HG02588 (cell line): ENCODE measurements around the gene KLRG1.

ENCODE experiments used
- ATAC-seq: cut with Tn5 transposase; IDR thresholded peaks from one replicate; pipeline ENCODE4 v1.9.1; 2021; ENCODE audit warnings: mild to moderate bottlenecking, moderate library complexity; ENCODE audit not compliant: unreplicated experiment

KLRG1 gene

GRCh38 chr12:8985213-8985754 is 4.1 kb upstream of the KLRG1 start:
- ATAC-seq, result no peak

- no peak for ATAC-seq
These were observed 2.2 kb upstream of the KLRG1 start for GRCh38 chr12:8987163-8987562.

DNA sequence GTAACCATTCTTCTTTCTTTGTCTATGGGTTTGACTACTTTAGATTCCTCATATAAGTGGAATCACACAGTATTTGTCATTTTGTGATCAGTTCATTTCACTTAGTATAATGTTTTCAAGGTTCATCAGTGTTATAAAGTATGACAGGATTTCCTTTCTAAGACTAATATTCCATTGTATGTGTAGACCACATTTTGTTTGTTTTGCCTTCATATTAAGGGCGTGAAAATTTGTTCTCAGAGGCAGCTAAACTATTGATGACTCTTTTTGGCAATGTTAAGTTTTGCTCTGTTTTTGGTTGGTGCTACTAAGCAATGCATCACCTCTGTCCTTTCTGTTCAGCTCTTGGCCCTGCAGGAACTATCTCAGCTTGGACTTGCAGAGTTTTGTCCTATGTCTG is 1.7 kb upstream of the KLRG1 start:
- no peak for ATAC-seq

DNA sequence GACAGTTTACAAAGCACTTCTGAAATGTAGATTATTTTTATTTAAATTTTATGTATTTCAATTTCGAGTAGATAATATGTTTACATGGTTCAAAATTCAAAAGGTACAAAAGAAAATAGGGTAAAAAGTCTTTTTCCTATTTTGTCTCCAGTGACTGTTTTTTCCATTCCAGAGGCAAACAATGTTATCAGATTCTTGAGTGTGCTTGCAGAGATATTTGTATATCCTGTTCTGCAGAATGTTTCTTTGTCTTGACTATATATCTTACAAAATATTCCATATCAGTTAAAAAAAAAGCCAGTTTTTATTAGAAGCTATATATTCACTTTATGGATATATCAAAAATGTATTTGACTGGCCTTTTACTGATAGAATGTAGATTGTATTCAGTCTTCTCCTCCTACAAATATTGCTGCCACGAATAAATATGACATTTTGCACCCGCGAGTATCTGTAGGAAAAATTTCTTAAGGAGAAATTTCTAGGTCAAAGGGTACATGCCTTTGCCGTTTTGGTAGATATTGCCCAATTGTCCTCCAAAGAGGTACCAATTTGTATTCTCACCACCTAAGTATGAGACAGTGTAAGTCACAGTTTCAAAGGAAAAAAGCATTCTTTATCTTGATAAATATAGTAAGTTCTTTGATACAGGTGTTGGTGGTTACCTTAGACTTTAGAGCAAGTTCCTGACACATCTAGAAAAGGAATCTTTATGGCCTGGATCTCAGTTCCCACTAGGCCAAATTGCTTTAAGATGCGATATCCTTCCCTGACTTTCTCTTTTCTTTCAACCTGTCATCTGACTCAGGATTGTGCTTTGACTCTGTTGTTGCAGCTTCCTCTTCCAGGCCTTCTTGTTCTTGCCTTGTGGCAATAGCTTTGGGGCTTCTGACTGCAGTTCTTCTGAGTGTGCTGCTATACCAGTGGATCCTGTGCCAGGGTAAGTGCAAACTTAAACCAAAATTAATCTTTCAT is 2.3 kb downstream of the KLRG1 start:
- no peak for ATAC-seq

- ATAC-seq, result no peak
These were observed 4.5 kb downstream of the KLRG1 start for GRCh38 chr12:8993827-8994226.

DNA sequence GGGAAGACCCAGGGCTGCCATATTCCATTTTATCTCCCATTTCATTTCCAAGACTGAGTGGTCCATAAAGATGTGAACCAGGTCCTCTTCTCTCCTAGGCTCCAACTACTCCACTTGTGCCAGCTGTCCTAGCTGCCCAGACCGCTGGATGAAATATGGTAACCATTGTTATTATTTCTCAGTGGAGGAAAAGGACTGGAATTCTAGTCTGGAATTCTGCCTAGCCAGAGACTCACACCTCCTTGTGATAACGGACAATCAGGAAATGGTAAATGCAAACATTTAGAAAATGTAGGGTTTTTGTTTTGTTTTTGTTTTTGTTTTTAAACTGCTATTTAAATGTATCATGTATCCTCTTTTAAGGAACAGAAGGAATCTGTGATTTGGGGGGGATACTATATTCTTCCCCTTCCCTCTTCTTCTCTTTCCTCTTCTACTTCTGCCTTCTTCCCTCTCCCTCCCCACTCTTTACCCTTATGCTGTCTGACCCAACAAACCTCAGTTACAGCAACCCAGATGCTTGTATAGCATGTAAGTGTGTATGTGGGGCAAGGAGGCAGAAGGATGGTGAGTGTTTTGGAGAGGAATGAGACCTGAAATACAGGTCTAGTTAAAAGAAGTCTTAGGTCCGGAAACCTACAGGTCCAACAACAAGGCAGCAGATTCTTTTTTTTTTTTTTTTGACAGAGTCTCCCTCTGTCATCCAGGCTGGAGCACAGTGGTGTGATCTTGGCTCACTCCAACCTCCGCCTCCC is 5.9 kb downstream of the KLRG1 start:
- ATAC-seq, result no peak

- peak; percentile 98 for ATAC-seq
These were observed 7.5 kb downstream of the KLRG1 start for GRCh38 chr12:8996682-8997405.

DNA sequence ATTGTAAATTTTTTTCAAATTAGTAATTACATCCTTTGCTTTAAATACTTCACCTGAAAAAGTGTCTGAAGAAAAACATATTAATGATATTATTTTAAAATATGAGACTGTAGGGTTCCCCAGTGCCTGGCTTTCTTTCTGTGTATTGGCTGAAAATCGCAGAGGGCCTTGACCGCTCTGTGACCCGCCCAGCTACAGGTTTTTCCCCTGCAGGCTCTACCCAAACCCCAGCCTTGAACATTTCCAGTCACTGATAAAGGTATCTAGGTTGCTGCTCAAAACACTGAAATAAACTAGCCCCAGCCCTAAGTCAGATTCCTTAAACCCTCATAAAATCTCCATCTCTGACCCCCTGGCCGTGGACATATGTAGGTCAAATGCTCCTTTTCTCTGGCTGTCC is 11.9 kb downstream of the KLRG1 start:
- ATAC-seq, result no peak

DNA sequence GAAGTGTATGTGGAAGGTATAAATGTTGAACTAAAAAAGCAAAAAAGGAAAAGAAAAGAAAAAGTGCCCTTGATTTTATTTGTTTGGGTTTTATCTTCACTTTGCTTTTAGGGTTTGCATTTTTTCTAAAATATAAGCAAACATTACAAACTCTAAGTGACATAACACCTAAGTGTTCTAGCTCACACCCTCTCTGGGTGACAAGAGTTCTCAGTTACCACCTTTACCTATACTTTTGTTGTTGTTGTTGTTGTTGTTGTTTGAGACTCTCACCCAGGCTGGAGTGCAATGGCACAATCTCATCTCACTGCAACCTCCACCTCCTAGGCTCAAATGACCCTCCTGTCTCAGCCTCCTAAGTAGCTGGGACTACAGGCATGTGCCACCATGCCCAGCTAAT is 13.0 kb downstream of the KLRG1 start:
- ATAC-seq, result no peak

GRCh38 chr12:9022592-9022991 is 33.2 kb downstream of the KLRG1 start:
- no peak for ATAC-seq

DNA sequence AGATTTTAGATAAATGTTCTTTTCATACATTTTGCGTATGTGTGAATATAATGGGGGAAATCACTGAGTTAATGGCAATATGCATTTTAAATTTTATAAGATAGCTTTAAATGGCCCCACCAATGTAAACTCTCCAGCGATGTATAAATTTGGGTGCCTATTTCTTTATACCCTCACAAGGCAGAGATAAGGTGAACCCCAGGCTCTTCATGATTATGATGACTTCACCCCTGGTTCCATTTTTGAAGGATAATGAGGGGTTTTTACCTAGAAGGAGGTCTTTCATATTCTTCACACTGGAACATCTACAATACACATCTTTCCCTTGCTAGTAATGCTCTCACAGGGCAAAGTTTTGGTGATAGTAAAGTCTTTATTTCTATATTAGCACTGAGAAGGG is 35.2 kb downstream of the KLRG1 start:
- no peak for ATAC-seq

GRCh38 chr12:9027161-9028059 is 38.1 kb downstream of the KLRG1 start:
- ATAC-seq, result no peak

DNA sequence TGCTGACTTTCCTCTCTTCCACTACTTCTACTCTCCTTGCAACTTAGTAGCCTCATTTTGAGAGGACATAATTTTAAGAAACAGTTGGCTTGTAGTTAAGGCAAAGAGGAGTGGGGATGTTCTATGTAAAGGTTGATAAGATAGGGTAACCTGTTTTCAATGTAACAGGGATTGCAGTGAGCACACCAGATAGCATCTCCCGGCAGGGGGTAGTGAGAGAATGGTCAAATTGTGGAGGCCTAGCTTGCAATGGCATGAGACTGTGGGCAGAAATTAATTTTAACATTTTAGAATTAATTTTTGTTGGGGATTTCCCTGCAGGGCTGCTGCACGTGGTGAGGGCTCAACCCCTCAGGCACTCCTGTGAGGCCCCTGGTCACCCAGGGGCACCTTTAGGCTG is 41.4 kb downstream of the KLRG1 start:
- no peak for ATAC-seq

- no peak for ATAC-seq
These were observed 43.0 kb downstream of the KLRG1 start for GRCh38 chr12:9032202-9032964.

DNA sequence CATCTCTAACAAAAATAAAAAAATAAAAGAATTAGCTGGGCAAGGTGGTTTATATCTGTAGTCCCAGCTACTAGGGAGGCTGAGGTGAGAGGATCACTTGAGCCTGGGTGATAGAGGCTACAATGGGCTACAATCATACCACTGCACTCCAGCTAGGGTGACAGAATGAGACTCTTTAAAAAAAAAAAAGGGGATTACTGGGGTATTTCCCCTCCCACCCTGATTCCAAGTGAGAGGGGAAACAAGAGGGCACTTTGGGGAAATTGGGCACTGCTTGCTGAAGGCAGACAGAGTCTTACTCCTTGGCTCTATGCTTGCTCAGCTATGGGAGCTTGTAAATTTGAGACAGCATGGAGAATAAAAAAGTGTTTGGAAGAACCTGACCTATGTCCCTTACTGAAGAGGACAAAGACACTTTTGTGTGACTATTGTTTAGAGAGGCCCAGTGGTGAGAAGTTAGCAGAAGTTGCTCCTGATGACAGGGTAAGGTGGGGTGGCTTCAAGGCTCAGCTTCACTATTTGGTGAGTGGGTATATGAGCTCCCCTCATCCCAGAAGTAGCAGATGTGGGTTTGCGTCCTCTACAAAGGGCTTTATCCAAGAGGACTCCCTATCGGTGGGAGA is 44.0 kb downstream of the KLRG1 start:
- no peak for ATAC-seq

GRCh38 chr12:9034095-9034494 is 44.7 kb downstream of the KLRG1 start:
- ATAC-seq, result no peak

GRCh38 chr12:9036227-9036626 is 46.9 kb downstream of the KLRG1 start:
- no peak for ATAC-seq

- no peak for ATAC-seq
These were observed 48.1 kb downstream of the KLRG1 start for GRCh38 chr12:9037431-9037830.
